ENCODE data around the gene PCGF5. TPM values are rescaled to one million over a fixed set of nuclear protein-coding genes. Genes with fewer than 3 reads are reported as not detected.
"Not testable (repeated sequence)": the region's sequence is repeated elsewhere in the genome, so short reads cannot be mapped to it uniquely, and the experiment has no call there.

Gene PCGF5
- total RNA-seq = 10 to 100 TPM; 20.9 to 66.6 (median 37.4) TPM

DNA sequence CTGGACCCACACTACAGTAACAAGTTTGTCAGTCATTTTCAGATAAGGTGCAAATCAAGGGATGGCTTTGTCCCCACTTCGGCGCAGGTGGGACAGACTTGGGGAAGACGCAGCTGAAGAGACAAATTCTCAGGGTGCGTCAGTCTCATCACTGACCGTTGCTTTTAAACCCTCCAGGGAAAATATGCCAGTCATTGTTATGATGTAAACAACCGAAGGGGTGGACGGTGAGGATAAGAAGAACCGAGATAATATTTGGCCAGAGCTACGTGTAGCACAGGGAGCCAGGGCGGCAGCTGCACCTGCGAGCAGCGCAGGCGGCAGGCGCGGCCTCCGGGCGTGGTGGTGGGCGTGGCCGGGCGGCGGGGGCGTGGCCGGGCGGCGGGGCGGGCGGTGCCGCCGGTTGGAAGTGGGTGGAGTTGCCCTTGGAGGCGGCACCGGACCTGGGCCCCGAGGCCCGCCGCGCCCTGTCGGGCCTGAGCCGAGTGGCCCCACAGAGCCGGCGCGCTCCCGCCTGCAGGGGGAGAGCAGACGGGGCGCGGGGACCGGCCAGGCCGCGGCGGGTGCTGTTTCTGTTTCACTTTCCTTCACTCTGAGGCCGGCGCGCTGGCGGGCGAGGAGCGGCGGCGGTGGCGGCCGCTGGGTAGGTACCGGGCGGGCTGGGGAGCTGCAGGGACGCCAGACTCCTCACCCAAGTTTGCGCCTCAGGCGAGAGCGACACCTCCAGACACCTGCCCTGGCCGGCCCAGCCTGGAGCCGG lies at the start of gene PCGF5:
Gene PCGF5, plus strand, starts transcription at position 470 of the 760 bp plus-strand sequence. CDS start 2,209 bp downstream, outside the sequence.
- peak; percentile 99 to 100 for ATAC-seq (ENCODE audit: low FRiP score in 2 of 2)
- no peaks in the 10 kb centered on the region for H3K36me3 ChIP-seq
- no peaks in the 10 kb centered on the region for H3K27me3 ChIP-seq
- peak within 1 kb of the TSS; percentile 92 to 96 (median 94) for H3K27ac ChIP-seq
- H3K9me3 ChIP-seq = no peaks in the 10 kb centered on the region
- TF ChIP-seq POLR2A (IDR thresholded peaks at IDR 0.05) = peak in 3 of 4 donors; percentile 57 to 89 (median 78)
- peak; percentile 21 to 79 for TF ChIP-seq POLR2AphosphoS5 (IDR thresholded peaks at IDR 0.05)
- no peak for TF ChIP-seq EP300 (IDR thresholded peaks at IDR 0.05)
- TF ChIP-seq, protein P1, sequence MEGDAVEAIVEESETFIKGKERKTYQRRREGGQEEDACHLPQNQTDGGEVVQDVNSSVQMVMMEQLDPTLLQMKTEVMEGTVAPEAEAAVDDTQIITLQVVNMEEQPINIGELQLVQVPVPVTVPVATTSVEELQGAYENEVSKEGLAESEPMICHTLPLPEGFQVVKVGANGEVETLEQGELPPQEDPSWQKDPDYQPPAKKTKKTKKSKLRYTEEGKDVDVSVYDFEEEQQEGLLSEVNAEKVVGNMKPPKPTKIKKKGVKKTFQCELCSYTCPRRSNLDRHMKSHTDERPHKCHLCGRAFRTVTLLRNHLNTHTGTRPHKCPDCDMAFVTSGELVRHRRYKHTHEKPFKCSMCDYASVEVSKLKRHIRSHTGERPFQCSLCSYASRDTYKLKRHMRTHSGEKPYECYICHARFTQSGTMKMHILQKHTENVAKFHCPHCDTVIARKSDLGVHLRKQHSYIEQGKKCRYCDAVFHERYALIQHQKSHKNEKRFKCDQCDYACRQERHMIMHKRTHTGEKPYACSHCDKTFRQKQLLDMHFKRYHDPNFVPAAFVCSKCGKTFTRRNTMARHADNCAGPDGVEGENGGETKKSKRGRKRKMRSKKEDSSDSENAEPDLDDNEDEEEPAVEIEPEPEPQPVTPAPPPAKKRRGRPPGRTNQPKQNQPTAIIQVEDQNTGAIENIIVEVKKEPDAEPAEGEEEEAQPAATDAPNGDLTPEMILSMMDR (IDR thresholded peaks at IDR 0.05) = peak; percentile 45 to 85 (median 77)
- peaks cover 32 to 39% (median 37%) of the 10 kb centered on the region in 4 donors for H3K4me1 ChIP-seq
- peak; percentile 96 to 99 for DNase-seq
- WGBS, 2 donors = 1 to 6% methylated on average over 8 to 28 of the region's 66 CpGs
- peak within 1 kb of the TSS; percentile 33 to 89 (median 71) for H3K4me3 ChIP-seq

DNA sequence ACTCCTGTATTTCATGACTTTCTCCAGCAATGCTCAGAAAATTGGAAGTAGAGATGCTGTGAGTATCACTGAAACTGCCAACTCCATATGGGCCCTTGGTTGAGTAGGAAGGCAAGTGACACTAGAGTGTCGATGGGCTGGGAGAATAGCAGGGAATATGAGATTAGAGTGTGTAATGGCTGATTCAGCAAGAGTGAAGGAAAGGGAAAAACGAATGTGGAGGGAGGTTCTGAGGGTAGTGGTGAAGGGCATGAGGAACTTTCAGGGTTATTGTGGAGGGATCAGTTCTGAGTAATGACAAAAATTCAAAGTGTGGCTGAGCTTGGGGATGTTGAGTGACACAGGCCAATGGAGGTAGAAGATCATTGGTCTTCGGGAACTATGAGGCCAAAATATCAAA lies 49.0 kb upstream of the PCGF5 start:
- ATAC-seq (ENCODE audit: low FRiP score in 2 of 2) (no peak), DNase-seq (no peak)
- Histone ChIP-seq H3K4me1 (no peaks in the 10 kb centered on the region), H3K27me3 (no peaks in the 10 kb centered on the region), H3K27ac (no peak overlapping the region), H3K36me3 (no peaks in the 10 kb centered on the region), H3K9me3 (no peaks in the 10 kb centered on the region), H3K4me3 (no peak overlapping the region)
- TF ChIP-seq EP300 (IDR thresholded peaks at IDR 0.05) (no peak), POLR2A (IDR thresholded peaks at IDR 0.05) (no peak)
- 89 to 93% methylated on average over 3 of the region's 3 CpGs for WGBS, 2 donors

DNA sequence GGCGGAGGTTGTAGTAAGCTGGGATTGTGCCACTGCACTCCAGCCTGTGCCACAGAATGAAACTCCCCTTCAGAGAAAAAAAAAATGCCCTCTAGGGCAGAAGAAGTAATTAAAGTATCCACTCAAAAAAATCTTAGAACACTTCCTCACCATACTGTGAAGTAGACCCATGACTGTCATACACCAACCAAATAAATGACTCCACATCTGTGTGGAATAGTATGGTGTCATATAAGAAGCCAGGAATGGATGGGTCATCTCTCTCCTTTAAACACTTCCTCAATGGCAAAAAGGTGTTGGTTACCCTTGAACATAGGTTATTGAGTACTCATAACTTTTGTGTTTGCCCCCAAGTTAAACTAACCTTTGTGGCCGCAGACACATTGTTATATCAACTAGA lies 48.1 kb upstream of the PCGF5 start:
- TF ChIP-seq POLR2AphosphoS5 (IDR thresholded peaks at IDR 0.05) = no peak
- TF ChIP-seq, protein P1 (IDR thresholded peaks at IDR 0.05) = no peak
- TF ChIP-seq POLR2A (IDR thresholded peaks at IDR 0.05) = no peak
- no peak for TF ChIP-seq EP300 (IDR thresholded peaks at IDR 0.05)
- 93 to 97% methylated on average over 2 of the region's 2 CpGs for WGBS, 2 donors
- Histone ChIP-seq H3K4me3 (no peak overlapping the region), H3K4me1 (no peaks in the 10 kb centered on the region), H3K9me3 (no peaks in the 10 kb centered on the region), H3K27ac (no peak overlapping the region), H3K36me3 (no peaks in the 10 kb centered on the region), H3K27me3 (no peaks in the 10 kb centered on the region)
- DNase-seq (no peak), ATAC-seq (ENCODE audit: low FRiP score in 2 of 2) (no peak)

DNA sequence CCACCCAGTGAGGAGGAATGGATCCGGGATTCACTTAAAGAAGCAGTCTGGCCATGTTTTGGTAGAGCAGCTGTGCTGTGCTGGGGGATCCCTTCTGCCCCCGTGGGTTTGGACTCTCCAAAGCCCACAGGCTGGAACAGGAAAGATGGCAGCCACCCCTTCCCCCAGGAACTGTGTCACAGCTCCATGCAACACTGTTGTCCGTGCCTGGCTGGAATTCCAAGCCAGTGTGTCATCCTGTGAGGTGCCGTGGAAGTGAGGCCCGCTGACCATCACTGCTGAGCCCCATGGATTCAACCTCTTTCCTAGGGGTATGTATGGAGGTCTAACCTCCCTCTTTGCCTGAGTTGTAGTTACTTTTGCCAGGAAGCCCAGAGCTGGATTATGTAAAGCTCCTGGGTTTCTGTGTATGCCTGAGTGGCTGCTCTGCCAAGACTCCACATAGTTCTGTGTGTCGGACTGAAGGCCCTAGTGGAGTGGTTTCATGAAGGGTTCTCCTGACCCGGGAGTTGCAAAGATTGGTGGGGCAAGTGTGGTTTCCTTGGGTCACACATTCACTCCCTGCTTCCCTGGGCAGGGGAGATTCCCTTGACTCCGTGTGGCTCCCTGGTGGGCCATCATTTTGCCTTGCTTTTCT lies 35.1 kb upstream of the PCGF5 start:
- Histone ChIP-seq H3K9me3 (no peaks in the 10 kb centered on the region), H3K27ac (peak overlapping the region in 2 of 4 donors; percentile 4 to 10), H3K36me3 (no peaks in the 10 kb centered on the region), H3K27me3 (no peaks in the 10 kb centered on the region), H3K4me3 (no peak overlapping the region), H3K4me1 (peaks cover 0 to 14% (median 6%) of the 10 kb centered on the region in 4 donors)
- TF ChIP-seq, protein P1 (IDR thresholded peaks at IDR 0.05) = no peak
- TF ChIP-seq POLR2A (IDR thresholded peaks at IDR 0.05) = no peak
- TF ChIP-seq EP300 (IDR thresholded peaks at IDR 0.05) = no peak
- no peak for TF ChIP-seq POLR2AphosphoS5 (IDR thresholded peaks at IDR 0.05)
- WGBS, 2 donors = 78 to 81% methylated on average over 3 to 8 of the region's 8 CpGs
- no peak for DNase-seq
- peak; percentile 36 to 43 for ATAC-seq (ENCODE audit: low FRiP score in 2 of 2)

DNA sequence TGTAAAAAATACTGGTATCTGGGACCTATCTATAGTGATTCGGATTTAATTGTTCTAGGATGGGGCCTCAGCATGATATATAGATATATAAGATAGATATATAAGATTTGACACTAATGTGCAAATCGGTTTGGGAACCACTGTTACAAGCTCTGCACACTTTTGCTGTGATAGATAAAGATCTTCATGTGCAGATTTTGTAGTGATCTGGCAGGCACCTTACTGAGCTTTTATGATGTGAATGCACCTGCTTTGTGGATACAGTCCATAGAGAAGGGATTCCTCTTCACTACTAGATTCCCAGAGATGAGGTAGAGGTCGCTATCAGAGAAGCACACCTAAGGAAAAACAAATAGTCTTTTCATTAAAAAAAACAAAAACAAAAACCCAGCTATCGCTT lies 33.3 kb upstream of the PCGF5 start:
- TF ChIP-seq, protein P1 (IDR thresholded peaks at IDR 0.05) = no peak
- no peak for TF ChIP-seq POLR2A (IDR thresholded peaks at IDR 0.05)
- no peak for ATAC-seq (ENCODE audit: low FRiP score in 2 of 2)
- Histone ChIP-seq H3K27ac (no peak overlapping the region), H3K27me3 (no peaks in the 10 kb centered on the region), H3K9me3 (no peaks in the 10 kb centered on the region), H3K4me1 (peaks cover 0 to 14% (median 9%) of the 10 kb centered on the region in 4 donors), H3K4me3 (no peak overlapping the region), H3K36me3 (no peaks in the 10 kb centered on the region)
- 91 to 94% methylated on average over 4 of the region's 4 CpGs for WGBS, 2 donors
- no peak for DNase-seq

DNA sequence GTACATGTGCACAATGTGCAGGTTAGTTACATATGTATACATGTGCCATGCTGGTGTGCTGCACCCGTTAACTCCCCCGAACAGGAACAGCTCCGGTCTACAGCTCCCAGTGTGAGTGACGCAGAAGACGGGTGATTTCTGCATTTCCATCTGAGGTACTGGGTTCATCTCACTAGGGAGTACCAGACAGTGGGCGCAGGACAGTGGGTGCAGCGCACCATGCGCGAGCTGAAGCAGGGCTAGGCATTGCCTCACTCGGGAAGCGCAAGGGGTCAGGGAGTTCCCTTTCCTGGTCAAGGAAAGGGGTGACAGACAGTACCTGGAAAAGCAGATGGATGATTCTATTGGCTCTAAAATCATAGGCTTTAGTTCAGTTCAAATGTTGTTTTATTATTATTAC lies 32.5 kb upstream of the PCGF5 start:
- H3K27ac ChIP-seq; H3K9me3 ChIP-seq; H3K36me3 ChIP-seq; ATAC-seq (ENCODE audit: low FRiP score in 2 of 2); H3K27me3 ChIP-seq; H3K4me3 ChIP-seq: not testable (repeated sequence)
- 91 to 94% methylated on average over 11 of the region's 11 CpGs for WGBS, 2 donors
- peaks cover 0 to 14% (median 9%) of the 10 kb centered on the region in 4 donors for H3K4me1 ChIP-seq
- DNase-seq = peak in 1 of 2 donors; percentile 30
